K562 (cell line): ENCODE data around the gene ZBTB8B. TPM values are rescaled to one million over a fixed set of nuclear protein-coding genes. Genes with fewer than 3 reads are reported as not detected.

ENCODE experiments used
- ATAC-seq: fragments of 200-7000 bp; cut with Tn5 transposase; 3 replicates; pipeline ENCODE4 v1.9.1; 2020; ENCODE audit warnings: moderate library complexity
- BruUV-seq: library from RNA; stranded (reverse); fragments of 400-500 nt; replicated peaks from 2 replicates; lab custom pipeline; 2021; lab: Mats Ljungman, UMichigan
- CTCF ChIA-PET: fragments of 300-600 bp; formaldehyde crosslinking; extraction: SDS; loops from one replicate; lab custom pipeline; 2021; ENCODE audit warnings: low intra/inter-chr PET ratio; lab: Yijun Ruan, JAX
- POLR2A ChIA-PET: fragments of 300-600, 350-650 bp; sonication (Branson Sonifier 250); formaldehyde crosslinking; extraction: SDS; loops from one replicate; lab custom pipeline; 2021; ENCODE audit warnings: antibody characterized with exemption, inconsistent platforms; lab: Yijun Ruan, JAX
- DNase-seq, 4 experiments: peaks; one replicate each; pipeline versions ENCODE4 v3.0.0 to v3.0.0-alpha.2; 2011 to 2018; ENCODE audit warnings: low spot score in 3 of 4, mixed read lengths in 3 of 4; ENCODE audit errors: extremely low read depth in 1 of 4
- FAIRE-seq: peaks from 2 replicates; lab custom pipeline; 2011; peaks lifted over from hg19 to GRCh38; lab: Jason Lieb, UNC
- H2AFZ ChIP-seq: 2 replicates; pipeline ENCODE4 v1.6.0; 2011; ENCODE audit warnings: low read depth, low read length, control low read depth, inconsistent platforms
- H3K27ac ChIP-seq: fragments of 200-600 bp; 3 replicates; pipeline ENCODE4 v1.8.0; 2011; ENCODE audit warnings: low read depth, mild to moderate bottlenecking, control low read depth, inconsistent platforms, low read length, moderate library complexity, mixed read lengths; ENCODE audit errors: extremely low read depth
- H3K27me3 ChIP-seq, 2 experiments: fragments of 300-600 bp in 1 of 2; 2 replicates in 1 of 2; 3 replicates in 1 of 2; pipeline versions ENCODE4 v1.6.0 to v1.8.0; 2011; ENCODE audit warnings: inconsistent platforms in 2 of 2, low read length in 2 of 2, mild to moderate bottlenecking in 1 of 2, mixed read lengths in 1 of 2, moderate library complexity in 1 of 2; ENCODE audit not compliant: control insufficient read depth in 2 of 2, insufficient read depth in 2 of 2
- H3K36me3 ChIP-seq: fragments of 300-600 bp; 3 replicates; pipeline ENCODE4 v1.8.0; 2011; ENCODE audit warnings: mild to moderate bottlenecking, low read length, inconsistent platforms; ENCODE audit not compliant: control insufficient read depth, insufficient read depth
- H3K4me1 ChIP-seq, 2 experiments: fragments of 200-600 bp in 1 of 2; replicated peaks in 1 of 2; 2 replicates in 1 of 2; 3 replicates in 1 of 2; pipeline versions ENCODE4 v1.5.1 to v1.8.0; 2011; ENCODE audit warnings: inconsistent platforms in 2 of 2, low read length in 2 of 2, mild to moderate bottlenecking in 1 of 2, mixed read lengths in 1 of 2, moderate library complexity in 1 of 2; ENCODE audit not compliant: control insufficient read depth in 2 of 2, insufficient read depth in 2 of 2
- H3K4me2 ChIP-seq: 2 replicates; pipeline ENCODE4 v1.6.1; 2011; ENCODE audit warnings: low read length, control low read depth, inconsistent platforms, mixed read lengths; ENCODE audit not compliant: insufficient read depth
- H3K4me3 ChIP-seq: fragments of 200-600 bp; sonication (generic), shearing (Covaris generic); 2 replicates; pipeline ENCODE4 v1.5.1; 2016; ENCODE audit warnings: control low read depth, inconsistent platforms
- H3K79me2 ChIP-seq: fragments of 200-600 bp; 3 replicates; pipeline ENCODE4 v1.8.0; 2011; ENCODE audit warnings: low read length, inconsistent platforms; ENCODE audit not compliant: control insufficient read depth, insufficient read depth
- H3K9ac ChIP-seq, 2 experiments: 2 replicates each; pipeline versions ENCODE4 v1.6.0 to v1.6.1; 2011; ENCODE audit warnings: low read depth in 2 of 2, low read length in 2 of 2, control low read depth in 1 of 2, inconsistent platforms in 1 of 2, mild to moderate bottlenecking in 1 of 2, mixed read lengths in 1 of 2; ENCODE audit not compliant: insufficient read depth in 1 of 2
- H3K9me1 ChIP-seq: one replicate; pipeline ENCODE4 v1.6.0; 2011; ENCODE audit warnings: inconsistent platforms, mild to moderate bottlenecking, low read length, moderate library complexity; ENCODE audit not compliant: control insufficient read depth, insufficient read depth
- H3K9me3 ChIP-seq: replicated peaks from 2 replicates; pipeline ENCODE4 v1.5.1; 2011; ENCODE audit warnings: low read depth, low read length, inconsistent platforms; ENCODE audit not compliant: control insufficient read depth, insufficient read depth
- H4K20me1 ChIP-seq: replicated peaks from 2 replicates; pipeline ENCODE4 v1.6.1; 2011; ENCODE audit warnings: low read length, inconsistent platforms, mixed read lengths; ENCODE audit not compliant: control insufficient read depth, insufficient read depth
- CBFA2T2 ChIP-seq: fragments of 450-650 bp; conservative IDR thresholded peaks from 2 replicates; pipeline ENCODE4 v1.6.1; 2017; ENCODE audit warnings: mild to moderate bottlenecking
- CBFA2T3 ChIP-seq: fragments of 450-650 bp; IDR thresholded peaks from 2 replicates; pipeline ENCODE4 v1.6.1; 2017
- SMARCA5 ChIP-seq: fragments of 450-650 bp; IDR thresholded peaks from 2 replicates; pipeline ENCODE4 v1.6.1; 2016
- WGBS: fragments of 100-300 bp; shearing (Covaris generic); methylation state at CpG from one replicate; pipeline ENCODE4 v1.1.6; 2016; ENCODE audit warnings: low coverage, mixed read lengths; ENCODE audit not compliant: insufficient coverage; ENCODE audit errors: missing lambda C conversion rate; 5-methylcytosine and 5-hydroxymethylcytosine counted together
- in situ Hi-C: fragments of 300-500 bp; cut with MboI; formaldehyde crosslinking; loops from 4 replicates; pipeline ENCODE4 v1.15.0; 2018; ENCODE audit warnings: inconsistent platforms, mixed read lengths
- intact Hi-C: fragments of 100-400 bp; cut with micrococcal nuclease; formaldehyde crosslinking; loops from 2 replicates; pipeline ENCODE4 v1.14.2; 2022
- polyA plus RNA-seq, 8 experiments: library from polyadenylated mRNA; depleted of rRNA in 4 of 8; stranded (reverse) in 5 of 8; unstranded in 3 of 8; fragments of >200 nt; fragmentation: Nextera tagmentation in 2 of 8; fragmentation: Illumina TruSeq in 1 of 8; extraction: Ambion mirVana in 2 of 8; extraction: Trizol in 1 of 8; gene quantifications; 2 replicates each; pipeline versions ENCODE4 v1.2.1 to v1.2.3, GENCODE V29; 2011 to 2014; ENCODE audit warnings: inconsistent platforms in 1 of 8, missing spikeins in 1 of 8
- total RNA-seq, 7 experiments: library from RNA; depleted of rRNA in 6 of 7; stranded (reverse); fragments of >200 nt in 6 of 7; fragmentation: Illumina TruSeq in 2 of 7; extraction: Trizol in 2 of 7; gene quantifications; 2 replicates each; pipeline versions ENCODE4 v1.2.1 to v1.2.3, GENCODE V29; 2011 to 2021; ENCODE audit warnings: low replicate concordance in 1 of 7
- TF ChIP-seq, protein P1 (sequence below), 2 experiments: IDR thresholded peaks in 1 of 2; conservative IDR thresholded peaks in 1 of 2; 2 replicates each; pipeline ENCODE4 v1.6.1; 2016; ENCODE audit warnings: low read depth in 2 of 2, mild to moderate bottlenecking in 1 of 2, missing compliant biosample characterization in 1 of 2, missing genetic modification characterization in 1 of 2, moderate library complexity in 1 of 2

Gene ZBTB8B
- total and polyA plus RNA-seq, 9 of the 15 experiments (the other 6 are each of a cell fraction or from before 2014, with no cell fraction given), result not detected

DNA sequence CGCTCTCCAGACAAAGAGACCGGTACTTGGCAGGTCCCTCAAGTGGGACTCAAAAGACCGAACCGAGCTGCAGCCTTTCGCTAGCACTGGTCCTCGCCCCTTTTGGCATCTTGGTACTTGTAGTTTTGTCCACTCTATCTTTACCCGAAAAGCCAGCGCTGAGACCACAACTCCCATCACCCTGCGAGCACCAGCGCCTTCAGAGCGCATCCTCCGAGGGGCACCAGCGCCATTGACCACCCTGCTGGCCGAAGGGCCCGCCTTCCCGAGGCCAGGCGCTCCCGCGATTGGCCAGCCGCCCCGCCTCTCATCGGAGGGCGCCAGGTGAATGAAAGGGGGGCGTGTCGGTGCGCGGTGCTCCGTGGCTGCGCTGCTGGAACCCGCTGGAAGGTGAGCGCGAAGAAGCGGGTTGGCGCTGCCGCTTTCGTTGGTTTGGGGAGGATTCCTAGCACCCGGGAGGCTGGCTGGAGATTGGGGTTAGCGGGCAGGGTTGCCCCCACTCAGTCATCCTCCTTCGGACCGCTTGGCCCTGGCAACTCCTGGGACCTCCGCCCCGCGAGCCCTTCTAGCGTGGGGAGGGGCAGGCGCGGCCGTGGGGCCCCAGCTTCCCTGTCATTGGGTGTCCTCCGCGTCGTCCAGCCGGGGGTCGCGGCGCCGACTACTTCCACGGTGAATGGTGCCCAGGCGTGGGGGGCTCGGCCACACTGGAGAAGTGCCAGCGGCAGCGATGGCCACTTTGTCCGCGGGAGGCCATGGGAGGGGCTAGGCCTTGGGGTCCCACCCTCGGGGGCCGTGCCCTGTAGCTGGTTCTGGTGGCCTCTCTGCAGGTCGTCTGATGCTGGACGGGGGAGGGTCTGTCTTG, at the start of gene ZBTB8B (continued):
- TF ChIP-seq, protein P1, sequence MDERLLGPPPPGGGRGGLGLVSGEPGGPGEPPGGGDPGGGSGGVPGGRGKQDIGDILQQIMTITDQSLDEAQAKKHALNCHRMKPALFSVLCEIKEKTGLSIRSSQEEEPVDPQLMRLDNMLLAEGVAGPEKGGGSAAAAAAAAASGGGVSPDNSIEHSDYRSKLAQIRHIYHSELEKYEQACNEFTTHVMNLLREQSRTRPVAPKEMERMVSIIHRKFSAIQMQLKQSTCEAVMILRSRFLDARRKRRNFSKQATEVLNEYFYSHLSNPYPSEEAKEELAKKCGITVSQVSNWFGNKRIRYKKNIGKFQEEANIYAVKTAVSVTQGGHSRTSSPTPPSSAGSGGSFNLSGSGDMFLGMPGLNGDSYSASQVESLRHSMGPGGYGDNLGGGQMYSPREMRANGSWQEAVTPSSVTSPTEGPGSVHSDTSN (CRISPR knock-in tag; IDR thresholded peaks at IDR 0.05; ENCODE audit: low read depth), result peak; percentile 62
- TF ChIP-seq, protein P1 (tag; conservative IDR thresholded peaks at IDR 0.05; ENCODE audit: low read depth), result peak; percentile 58; the same call in 1 of the 2 replicates

DNA sequence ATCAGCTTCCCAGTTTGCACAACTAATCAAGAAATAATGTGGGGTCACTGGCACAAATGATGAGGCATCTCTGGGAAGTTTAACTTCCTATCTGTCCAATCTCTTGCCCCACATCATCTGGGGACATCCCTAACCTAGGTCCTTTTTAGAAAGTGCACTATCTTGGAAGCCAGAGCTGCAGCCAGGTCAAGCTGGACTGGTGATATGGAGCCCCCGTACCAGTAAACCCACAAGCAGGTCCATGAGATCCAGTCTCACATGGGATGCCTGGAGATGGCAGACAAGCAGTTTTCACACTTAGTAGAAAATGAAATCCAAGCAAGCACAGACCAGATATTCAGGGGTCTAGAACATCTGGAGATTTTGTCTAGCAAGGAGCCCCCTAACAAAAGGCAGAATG, 43.1 kb upstream of the ZBTB8B start:
- Histone ChIP-seq H3K27me3 (peaks cover 34 to 43% of the 10 kb centered on the region in 2 experiments), H3K4me1 (peaks cover 0 to 3% of the 10 kb centered on the region in 2 experiments; a peak in 2 of 5 replicates), H2AFZ (no peak overlapping the region), H3K9ac (no peak overlapping the region), H3K4me2 (no peak overlapping the region), H4K20me1 (no peaks in the 10 kb centered on the region), H3K79me2 (no peaks in the 10 kb centered on the region), H3K27ac (no peak overlapping the region), H3K9me3 (0 out of 2 replicates have a peak, but pooled peaks cover 3% of the 10 kb centered on the region), H3K4me3 (no peak overlapping the region), H3K9me1 (no peaks in the 10 kb centered on the region), H3K36me3 (no peaks in the 10 kb centered on the region)
- intact Hi-C loops, result no loop called here
- CTCF ChIA-PET, result no interaction called here
- TF ChIP-seq CBFA2T3, result peak; percentile 63
- TF ChIP-seq SMARCA5, result no peak
- TF ChIP-seq CBFA2T2, result peak; percentile 56; the same call in 1 of the 2 replicates
- in situ Hi-C loops, result no loop called here
- DNase-seq (no peak), FAIRE-seq (no peak), ATAC-seq (no peak)
- POLR2A ChIA-PET, result interaction anchor here (0.6 kb wide), 2 partner anchors 50 to 57 kb away, joined by 3 to 4 read pairs; no protein-coding TSS in a partner anchor
- WGBS, result 0% methylated on average over 1 of the region's 1 CpG
- no TSS peak for BruUV-seq
